Right renal cortex interstitium (tissue), 3 donors: ENCODE results near the gene TLE3. TPM values are rescaled to one million over a fixed set of nuclear protein-coding genes. Genes with fewer than 3 reads are reported as not detected.
"Not testable (repeated sequence)": the region's sequence is repeated elsewhere in the genome, so short reads cannot be mapped to it uniquely, and the experiment has no call there.

ENCODE experiments used
- DNase-seq, 3 donors: peaks; one replicate each; pipeline ENCODE4 v3.0.0-alpha.2; 2013; ENCODE audit warnings: low read depth in 3 of 3, low spot score in 2 of 3
- polyA plus RNA-seq, 3 donors: library from polyadenylated mRNA; unstranded; fragments of 120-200 nt; gene quantifications; one replicate each; pipeline ENCODE4 v1.2.1, GENCODE V29; 2013; ENCODE audit not compliant: insufficient read length in 3 of 3

The TLE3 gene
- polyA plus RNA-seq: 10 to 100 TPM; 32.1 to 35.5 (median 35.1) TPM

- peak; percentile 91 to 95 (median 94) for DNase-seq
These were observed at the start of gene TLE3 for GRCh38 chr15:70097321-70098152. TLE3 (minus strand) TSS chr15:70097917; CDS start chr15:70096798, 1,119 bp downstream.

- no peak for DNase-seq
These were observed 49.6 kb upstream of the TLE3 start for GRCh38 chr15:70147178-70147760.

- no peak for DNase-seq
These were observed 49.1 kb upstream of the TLE3 start for GRCh38 chr15:70146771-70147170.

GRCh38 chr15:70146162-70146561 is 48.4 kb upstream of the TLE3 start:
- no peak for DNase-seq

GRCh38 chr15:70145261-70145660 is 47.5 kb upstream of the TLE3 start:
- no peak for DNase-seq

- peak in 1 of 3 donors; percentile 43 for DNase-seq
These were observed 44.8 kb upstream of the TLE3 start for GRCh38 chr15:70142322-70143191.

- no peak for DNase-seq
These were observed 44.3 kb upstream of the TLE3 start for GRCh38 chr15:70142072-70142321.

GRCh38 chr15:70141376-70142071 is 43.8 kb upstream of the TLE3 start:
- DNase-seq: no peak

- no peak for DNase-seq
These were observed 43.0 kb upstream of the TLE3 start for GRCh38 chr15:70140543-70141375.

GRCh38 chr15:70140025-70140542 is 42.4 kb upstream of the TLE3 start:
- no peak for DNase-seq

- DNase-seq: no peak
These were observed 40.2 kb upstream of the TLE3 start for GRCh38 chr15:70137967-70138366.

- not testable (repeated sequence) for DNase-seq
These were observed 39.3 kb upstream of the TLE3 start for GRCh38 chr15:70137021-70137420.

GRCh38 chr15:70133781-70134421 is 36.2 kb upstream of the TLE3 start:
- DNase-seq: no peak

GRCh38 chr15:70133296-70133695 is 35.6 kb upstream of the TLE3 start:
- DNase-seq: no peak

GRCh38 chr15:70132571-70132970 is 34.9 kb upstream of the TLE3 start:
- no peak for DNase-seq

- no peak for DNase-seq
These were observed 34.4 kb upstream of the TLE3 start for GRCh38 chr15:70132139-70132538.

GRCh38 chr15:70128414-70129140 is 30.9 kb upstream of the TLE3 start:
- no peak for DNase-seq

- no peak for DNase-seq
These were observed 30.2 kb upstream of the TLE3 start for GRCh38 chr15:70127770-70128413.
